HG02885 (cell line): ENCODE measurements around the gene PLRG1.
"Not testable (repeated sequence)": the region's sequence is repeated elsewhere in the genome, so short reads cannot be mapped to it uniquely, and the experiment has no call there.

Experiments used
- ATAC-seq: cut with Tn5 transposase; IDR thresholded peaks from one replicate; pipeline ENCODE4 v1.9.1; 2021; ENCODE audit warnings: mild to moderate bottlenecking; ENCODE audit not compliant: unreplicated experiment, poor library complexity

Gene PLRG1

GRCh38 chr4:154549894-154550790 is at the start of gene PLRG1:
Gene PLRG1, minus strand, starts transcription at chr4:154550400. Its CDS starts 92 bp downstream, at chr4:154550308.
- ATAC-seq, result peak; percentile 97

GRCh38 chr4:154597798-154598774 is 47.9 kb upstream of the PLRG1 start:
- no peak for ATAC-seq

GRCh38 chr4:154597281-154597680 is 47.1 kb upstream of the PLRG1 start:
- ATAC-seq, result not testable (repeated sequence)

- ATAC-seq, result no peak
Observed at GRCh38 chr4:154595807-154596206, 45.6 kb upstream of the PLRG1 start.

- not testable (repeated sequence) for ATAC-seq
Observed at GRCh38 chr4:154594343-154594742, 44.1 kb upstream of the PLRG1 start.

- no peak for ATAC-seq
Observed at GRCh38 chr4:154593868-154594267, 43.7 kb upstream of the PLRG1 start.

- no peak for ATAC-seq
Observed at GRCh38 chr4:154591890-154592289, 41.7 kb upstream of the PLRG1 start.

- no peak for ATAC-seq
Observed at GRCh38 chr4:154590329-154591006, 40.3 kb upstream of the PLRG1 start, which contains the start of gene FGA. Gene FGA, minus strand, starts transcription at chr4:154590742. Its CDS starts 55 bp downstream, at chr4:154590687.

GRCh38 chr4:154589296-154590197 is 39.3 kb upstream of the PLRG1 start:
- ATAC-seq, result no peak

- ATAC-seq, result no peak
Observed at GRCh38 chr4:154588198-154588597, 38.0 kb upstream of the PLRG1 start.

GRCh38 chr4:154586296-154587033 is 36.3 kb upstream of the PLRG1 start:
- no peak for ATAC-seq

- ATAC-seq, result no peak
Observed at GRCh38 chr4:154585369-154586018, 35.3 kb upstream of the PLRG1 start.

GRCh38 chr4:154584259-154584658 is 34.1 kb upstream of the PLRG1 start:
- ATAC-seq, result no peak

GRCh38 chr4:154583677-154584076 is 33.5 kb upstream of the PLRG1 start:
- ATAC-seq, result no peak

- ATAC-seq, result no peak
Observed at GRCh38 chr4:154583230-154583629, 33.0 kb upstream of the PLRG1 start.

- ATAC-seq, result no peak
Observed at GRCh38 chr4:154582723-154583122, 32.5 kb upstream of the PLRG1 start.

- ATAC-seq, result no peak
Observed at GRCh38 chr4:154579927-154580326, 29.7 kb upstream of the PLRG1 start.

- ATAC-seq, result no peak
Observed at GRCh38 chr4:154578919-154579318, 28.7 kb upstream of the PLRG1 start.
